ENCODE measurements around the gene MDFI.

Gene MDFI

DNA sequence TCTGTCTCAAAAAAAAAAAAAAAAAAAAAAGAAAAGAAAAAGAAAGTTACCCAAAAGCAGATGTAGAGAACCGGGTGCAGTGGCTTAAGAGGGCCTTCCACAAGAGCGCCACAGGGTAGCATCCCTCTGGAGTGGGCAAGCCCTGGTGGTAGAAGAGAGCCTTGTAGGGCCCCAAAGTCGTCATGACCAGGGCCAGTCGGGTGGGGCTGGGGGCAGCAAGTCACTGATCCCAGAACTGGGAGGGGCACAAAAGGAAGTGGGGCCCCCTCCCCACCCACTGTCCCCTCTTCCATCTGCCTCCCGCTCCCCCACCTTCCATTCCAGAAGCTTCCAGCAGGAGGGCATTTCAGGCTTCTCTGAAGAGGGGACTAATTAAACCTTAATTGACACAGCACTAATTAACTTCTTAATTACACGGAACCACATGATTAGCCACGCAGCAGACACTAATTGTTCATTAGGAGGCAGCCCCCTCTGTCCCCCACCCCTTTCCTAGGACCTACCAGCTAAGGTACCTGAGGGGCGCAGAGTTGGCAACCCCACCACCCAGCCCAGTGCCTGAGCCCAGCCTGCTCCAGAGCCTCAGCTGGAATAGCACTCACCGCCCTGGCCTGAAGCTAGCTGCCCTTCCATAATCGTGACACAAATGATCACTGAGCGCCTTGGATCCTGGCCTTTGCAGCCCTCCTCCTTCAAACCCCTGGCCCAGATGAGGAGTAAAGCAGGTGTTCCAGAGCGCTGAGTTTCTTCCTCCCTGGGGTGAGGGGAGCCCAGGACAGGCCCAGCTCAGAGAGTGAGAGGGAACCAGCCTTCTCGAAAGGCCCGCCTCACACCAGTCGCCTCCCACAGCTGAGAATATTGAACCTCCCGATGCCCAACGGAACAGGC is 34.8 kb downstream of the MDFI start:
- H3K27me3 ChIP-seq (ENCODE audit: insufficient read depth, insufficient read length): peaks cover 11% of the 10 kb centered on the region
- TF ChIP-seq SUZ12 (IDR thresholded peaks at IDR 0.05; ENCODE audit: extremely low read depth, insufficient read depth, insufficient read length) (no peak), YY1 (IDR thresholded peaks at IDR 0.05; ENCODE audit: insufficient read depth, insufficient read length) (no peak), ZNF274 (IDR thresholded peaks at IDR 0.05; ENCODE audit: low read depth, low read length) (no peak)
- no peaks in the 10 kb centered on the region for H3K36me3 ChIP-seq (ENCODE audit: insufficient read depth, insufficient read length, low read length)
- H3K9ac ChIP-seq (ENCODE audit: insufficient read length, low read depth): no peak overlapping the region
- H3K4me1 ChIP-seq (ENCODE audit: insufficient read depth, insufficient read length): no peaks in the 10 kb centered on the region
- no peak for DNase-seq (ENCODE audit: low read depth, low spot score)
- no peak overlapping the region for H3K4me3 ChIP-seq (ENCODE audit: insufficient read length, low read depth)
- H3K9me3 ChIP-seq (ENCODE audit: insufficient read depth, low read length): peaks cover 6% of the 10 kb centered on the region; the same call in 1 of the 2 replicates

- Histone ChIP-seq H3K9ac (ENCODE audit: insufficient read length, low read depth) (no peak overlapping the region), H3K9me3 (ENCODE audit: insufficient read depth, low read length) (peaks cover 6% of the 10 kb centered on the region; the same call in 1 of the 2 replicates), H3K27me3 (ENCODE audit: insufficient read depth, insufficient read length) (peaks cover 11% of the 10 kb centered on the region), H3K4me3 (ENCODE audit: insufficient read length, low read depth) (no peak overlapping the region), H3K36me3 (ENCODE audit: insufficient read depth, insufficient read length, low read length) (no peaks in the 10 kb centered on the region), H3K4me1 (ENCODE audit: insufficient read depth, insufficient read length) (no peaks in the 10 kb centered on the region)
- no peak for TF ChIP-seq YY1 (IDR thresholded peaks at IDR 0.05; ENCODE audit: insufficient read depth, insufficient read length)
- TF ChIP-seq ZNF274 (IDR thresholded peaks at IDR 0.05; ENCODE audit: low read depth, low read length): no peak
- no peak for TF ChIP-seq SUZ12 (IDR thresholded peaks at IDR 0.05; ENCODE audit: extremely low read depth, insufficient read depth, insufficient read length)
- no peak for DNase-seq (ENCODE audit: low read depth, low spot score)
Measured at GRCh38 chr6:41673704-41674000, 35.4 kb downstream of the MDFI start.

DNA sequence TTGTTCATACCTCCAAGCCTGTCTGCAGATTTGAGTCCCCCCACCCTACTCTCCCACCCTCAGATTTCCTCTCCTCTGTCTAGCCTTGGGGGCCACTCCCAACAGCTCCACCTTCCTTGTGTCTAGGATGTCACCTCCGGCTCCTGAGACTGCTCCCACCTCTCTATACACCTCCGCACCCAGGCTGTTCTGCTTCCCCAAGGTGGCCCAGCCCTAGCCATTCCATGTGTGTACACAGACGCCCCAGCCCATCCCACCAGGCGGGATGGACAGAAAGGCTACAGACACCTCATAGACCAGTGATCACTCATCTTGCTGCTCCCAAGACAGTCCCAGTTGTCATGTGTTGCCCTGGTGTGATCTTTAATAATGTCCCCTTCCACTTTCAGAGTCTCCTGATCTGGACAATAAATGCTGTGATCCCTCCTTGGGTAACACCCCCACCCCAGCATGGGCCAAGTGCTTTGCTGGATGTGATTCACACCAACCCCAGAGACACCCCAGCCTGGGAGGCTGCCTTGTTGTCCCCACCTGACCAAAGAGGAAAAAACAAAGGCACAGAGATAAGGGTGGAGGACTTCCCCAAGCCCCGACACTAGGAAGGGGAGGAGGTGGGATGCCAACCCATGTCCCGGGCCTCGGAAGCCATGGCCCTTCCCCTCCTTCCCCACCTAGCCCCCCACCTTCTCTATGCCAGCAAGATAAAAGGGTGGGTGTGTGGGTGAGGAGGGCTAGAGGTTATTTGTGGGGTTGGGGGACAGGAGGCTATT is 36.1 kb downstream of the MDFI start:
- H3K36me3 ChIP-seq (ENCODE audit: insufficient read depth, insufficient read length, low read length): no peaks in the 10 kb centered on the region
- H3K4me3 ChIP-seq (ENCODE audit: insufficient read length, low read depth): no peak overlapping the region
- no peak for TF ChIP-seq SUZ12 (IDR thresholded peaks at IDR 0.05; ENCODE audit: extremely low read depth, insufficient read depth, insufficient read length)
- no peak for TF ChIP-seq YY1 (IDR thresholded peaks at IDR 0.05; ENCODE audit: insufficient read depth, insufficient read length)
- TF ChIP-seq ZNF274 (IDR thresholded peaks at IDR 0.05; ENCODE audit: low read depth, low read length): no peak
- H3K4me1 ChIP-seq (ENCODE audit: insufficient read depth, insufficient read length): no peaks in the 10 kb centered on the region
- H3K9me3 ChIP-seq (ENCODE audit: insufficient read depth, low read length): no peaks in the 10 kb centered on the region
- DNase-seq (ENCODE audit: low read depth, low spot score): no peak
- H3K27me3 ChIP-seq (ENCODE audit: insufficient read depth, insufficient read length): peaks cover 11% of the 10 kb centered on the region
- no peak overlapping the region for H3K9ac ChIP-seq (ENCODE audit: insufficient read length, low read depth)

- TF ChIP-seq SUZ12 (IDR thresholded peaks at IDR 0.05; ENCODE audit: extremely low read depth, insufficient read depth, insufficient read length) (no peak), YY1 (IDR thresholded peaks at IDR 0.05; ENCODE audit: insufficient read depth, insufficient read length) (no peak), ZNF274 (IDR thresholded peaks at IDR 0.05; ENCODE audit: low read depth, low read length) (no peak)
- Histone ChIP-seq H3K4me3 (ENCODE audit: insufficient read length, low read depth) (no peak overlapping the region), H3K36me3 (ENCODE audit: insufficient read depth, insufficient read length, low read length) (no peaks in the 10 kb centered on the region), H3K9me3 (ENCODE audit: insufficient read depth, low read length) (no peaks in the 10 kb centered on the region), H3K9ac (ENCODE audit: insufficient read length, low read depth) (no peak overlapping the region), H3K27me3 (ENCODE audit: insufficient read depth, insufficient read length) (peaks cover 11% of the 10 kb centered on the region), H3K4me1 (ENCODE audit: insufficient read depth, insufficient read length) (peaks cover under 1% of the 10 kb centered on the region)
- no peak for DNase-seq (ENCODE audit: low read depth, low spot score)
Measured at GRCh38 chr6:41675176-41675775, 37.0 kb downstream of the MDFI start.

- Histone ChIP-seq H3K9ac (ENCODE audit: insufficient read length, low read depth) (no peak overlapping the region), H3K27me3 (ENCODE audit: insufficient read depth, insufficient read length) (peaks cover 11% of the 10 kb centered on the region), H3K36me3 (ENCODE audit: insufficient read depth, insufficient read length, low read length) (no peaks in the 10 kb centered on the region), H3K9me3 (ENCODE audit: insufficient read depth, low read length) (no peaks in the 10 kb centered on the region), H3K4me1 (ENCODE audit: insufficient read depth, insufficient read length) (peaks cover 5% of the 10 kb centered on the region), H3K4me3 (ENCODE audit: insufficient read length, low read depth) (no peak overlapping the region)
- DNase-seq (ENCODE audit: low read depth, low spot score): no peak
- TF ChIP-seq YY1 (IDR thresholded peaks at IDR 0.05; ENCODE audit: insufficient read depth, insufficient read length) (no peak), ZNF274 (IDR thresholded peaks at IDR 0.05; ENCODE audit: low read depth, low read length) (no peak), SUZ12 (IDR thresholded peaks at IDR 0.05; ENCODE audit: extremely low read depth, insufficient read depth, insufficient read length) (no peak)
Measured at GRCh38 chr6:41675992-41676391, 37.7 kb downstream of the MDFI start.

DNA sequence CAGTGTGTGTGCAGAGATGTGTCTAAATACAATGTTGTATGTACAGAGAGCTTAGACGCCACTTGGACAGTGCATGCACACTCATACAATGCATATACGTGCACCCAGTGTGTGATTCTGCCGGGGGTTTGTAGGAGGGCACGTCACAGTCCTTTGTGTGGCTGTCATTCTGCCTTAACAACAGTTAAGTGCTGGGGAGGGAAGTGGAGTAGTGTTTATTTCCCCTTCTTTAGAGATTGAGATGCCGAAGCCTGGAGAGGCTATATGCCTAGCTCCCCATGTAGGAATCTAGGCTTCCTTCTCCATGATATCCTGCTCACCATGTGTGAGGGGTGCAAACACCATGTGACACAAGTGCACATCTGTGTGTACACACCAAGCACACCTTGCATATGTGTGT is 38.2 kb downstream of the MDFI start:
- TF ChIP-seq YY1 (IDR thresholded peaks at IDR 0.05; ENCODE audit: insufficient read depth, insufficient read length): no peak
- Histone ChIP-seq H3K4me1 (ENCODE audit: insufficient read depth, insufficient read length) (peaks cover 5% of the 10 kb centered on the region), H3K4me3 (ENCODE audit: insufficient read length, low read depth) (no peak overlapping the region), H3K9ac (ENCODE audit: insufficient read length, low read depth) (no peak overlapping the region), H3K27me3 (ENCODE audit: insufficient read depth, insufficient read length) (peaks cover 11% of the 10 kb centered on the region), H3K9me3 (ENCODE audit: insufficient read depth, low read length) (no peaks in the 10 kb centered on the region), H3K36me3 (ENCODE audit: insufficient read depth, insufficient read length, low read length) (no peaks in the 10 kb centered on the region)
- no peak for DNase-seq (ENCODE audit: low read depth, low spot score)

Data from NT2/D1 (cell line).